ENCODE measurements around the gene CACNG5.
"Not testable (repeated sequence)": the region's sequence is repeated elsewhere in the genome, so short reads cannot be mapped to it uniquely, and the experiment has no call there.

The CACNG5 gene

DNA sequence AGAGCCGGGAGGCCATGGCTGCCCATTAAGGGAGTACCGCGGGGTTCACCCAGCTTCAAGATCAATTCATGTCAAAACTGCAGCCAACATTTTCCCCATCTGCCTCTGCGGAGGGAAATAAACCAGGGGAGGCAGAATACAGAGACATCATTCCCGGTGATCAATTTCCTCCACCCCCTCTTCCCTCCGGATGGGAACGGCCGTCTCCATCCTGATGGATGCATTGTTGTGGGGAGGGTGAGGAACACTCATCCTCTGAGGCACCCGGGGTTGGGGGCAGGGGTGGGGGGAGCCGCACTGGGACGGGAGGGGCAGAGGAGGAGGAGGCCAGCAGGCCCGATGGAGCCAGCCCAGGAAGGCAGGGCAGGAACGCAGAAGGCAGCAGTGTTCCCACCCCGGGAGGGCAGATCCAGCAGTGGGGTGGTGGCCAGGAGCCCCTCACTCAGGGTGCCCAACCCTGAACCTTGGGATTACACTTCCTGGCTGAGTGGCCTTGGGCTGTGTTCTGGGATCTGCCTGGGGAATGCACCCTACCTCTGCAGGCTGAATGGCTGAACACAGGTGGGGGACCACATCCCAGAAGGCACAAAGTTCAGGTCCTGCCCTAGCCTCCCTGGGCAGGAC, 14.2 kb downstream of the CACNG5 start:
- no peak for DNase-seq (ENCODE audit: low spot score)

DNA sequence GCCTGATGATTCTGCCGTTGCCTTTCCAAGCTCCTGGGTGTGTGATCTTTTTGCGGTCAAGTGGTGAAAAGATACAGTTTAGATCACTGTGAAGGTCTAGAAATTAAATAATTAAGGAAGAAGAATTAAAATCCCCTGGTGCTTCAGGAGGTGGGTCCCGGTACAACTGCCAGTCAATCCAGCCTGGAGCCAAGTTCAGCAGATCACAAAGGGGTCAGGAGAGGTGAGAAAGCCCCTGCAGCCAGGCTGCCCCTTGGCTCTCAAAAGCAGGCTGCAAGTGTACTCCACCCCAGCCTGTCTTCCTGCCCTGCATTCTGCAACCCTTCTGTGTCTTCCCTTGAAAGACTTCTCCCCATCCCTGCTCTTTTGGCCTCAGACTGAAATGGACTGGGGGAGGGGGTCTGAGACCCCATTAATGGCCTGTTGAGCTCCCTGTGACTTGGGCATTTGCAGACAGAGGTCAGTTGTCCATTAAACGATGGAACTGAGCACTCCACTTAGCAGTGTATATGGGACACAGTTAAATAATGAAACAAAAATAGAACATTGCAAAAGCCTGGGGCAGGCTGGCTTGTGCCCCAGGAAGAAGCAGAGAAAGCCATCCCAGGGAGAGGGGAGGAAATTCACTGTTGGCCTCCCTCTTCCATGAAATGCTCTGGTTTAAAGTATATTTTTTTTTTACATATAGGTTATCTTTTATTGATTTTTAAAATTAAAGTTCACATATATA, 15.1 kb downstream of the CACNG5 start:
- DNase-seq (ENCODE audit: low spot score) = no peak

DNA sequence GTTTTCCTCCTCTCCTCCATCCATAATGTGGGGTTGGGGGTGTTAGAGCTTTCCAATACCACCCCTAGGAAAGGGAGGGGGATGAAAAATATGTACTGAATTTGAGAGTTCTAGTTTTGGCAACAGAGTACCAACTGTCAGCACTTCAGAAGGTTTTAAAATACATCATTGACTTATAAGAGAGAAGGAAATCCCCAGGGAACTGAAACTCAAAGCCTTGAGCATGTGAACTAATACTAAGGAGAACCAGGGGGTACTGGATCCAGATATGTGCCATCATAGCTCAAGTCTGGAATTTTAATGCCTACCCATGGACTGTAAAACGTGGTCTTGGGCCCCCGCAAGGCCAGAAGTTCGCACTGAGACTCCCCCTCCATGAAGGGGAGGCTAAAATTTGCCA, 15.8 kb downstream of the CACNG5 start:
- no peak for DNase-seq (ENCODE audit: low spot score)

DNA sequence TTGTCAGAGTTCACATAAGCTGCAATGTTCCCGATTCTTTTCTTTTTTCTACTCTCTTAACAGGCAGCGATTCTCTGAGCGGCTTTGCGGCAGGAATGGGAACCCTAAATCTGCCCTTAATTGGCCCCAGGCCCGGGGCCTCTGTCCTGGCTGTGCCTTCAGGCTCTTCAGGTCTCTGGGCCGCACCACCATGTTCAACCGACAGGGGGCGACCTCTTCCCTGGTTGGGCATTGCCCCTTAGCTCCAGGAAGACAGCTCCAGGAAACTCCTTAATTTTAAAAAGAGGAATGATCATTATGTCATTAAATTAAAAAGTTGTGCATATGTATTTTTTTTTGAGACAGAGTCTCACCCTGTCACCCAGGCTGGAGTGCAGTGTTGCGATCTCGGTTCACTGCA, 20.3 kb downstream of the CACNG5 start:
- peak; percentile 26 for DNase-seq (ENCODE audit: low spot score)

DNA sequence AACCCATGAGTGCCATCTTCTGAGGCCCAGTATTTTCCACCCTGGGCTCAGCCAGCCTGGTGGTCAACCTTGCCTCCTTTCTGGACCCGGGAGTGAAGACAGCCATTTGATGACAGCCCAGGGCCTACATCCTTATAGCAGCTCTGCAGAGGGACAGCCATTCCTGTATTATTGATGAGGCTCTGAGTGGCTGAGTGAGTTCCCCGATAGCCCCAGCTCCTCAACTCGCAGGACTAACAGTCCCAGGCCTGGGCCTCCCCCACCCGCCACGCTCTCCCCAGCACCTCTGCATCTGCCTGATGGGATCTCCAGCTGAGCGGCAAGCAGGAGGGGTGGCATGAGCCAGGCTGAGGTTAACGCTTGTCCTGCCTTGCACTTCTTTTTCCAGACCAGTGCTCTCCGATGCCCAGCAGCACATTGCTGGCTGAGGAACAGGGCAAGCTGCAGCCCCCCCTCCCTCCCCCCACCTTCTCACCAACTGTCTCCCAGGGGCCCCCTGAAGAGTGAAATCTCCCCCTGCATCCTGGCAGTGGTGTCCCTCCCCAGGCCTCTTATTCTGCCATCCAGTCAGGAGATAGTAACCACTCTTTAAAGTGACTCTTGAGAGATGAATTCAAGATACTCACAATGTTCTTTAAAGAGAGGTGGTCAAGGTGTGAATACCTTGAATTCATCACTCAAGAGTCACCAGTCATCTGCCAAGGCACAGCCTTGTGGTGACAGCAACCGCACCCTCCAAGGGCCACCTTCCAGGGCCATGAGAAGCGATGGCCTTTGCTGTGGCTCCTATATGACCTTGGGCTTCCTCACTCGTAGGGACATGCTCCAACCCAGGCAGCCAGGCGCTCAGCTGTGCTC, 23.5 kb downstream of the CACNG5 start:
- DNase-seq (ENCODE audit: low spot score) = no peak

DNA sequence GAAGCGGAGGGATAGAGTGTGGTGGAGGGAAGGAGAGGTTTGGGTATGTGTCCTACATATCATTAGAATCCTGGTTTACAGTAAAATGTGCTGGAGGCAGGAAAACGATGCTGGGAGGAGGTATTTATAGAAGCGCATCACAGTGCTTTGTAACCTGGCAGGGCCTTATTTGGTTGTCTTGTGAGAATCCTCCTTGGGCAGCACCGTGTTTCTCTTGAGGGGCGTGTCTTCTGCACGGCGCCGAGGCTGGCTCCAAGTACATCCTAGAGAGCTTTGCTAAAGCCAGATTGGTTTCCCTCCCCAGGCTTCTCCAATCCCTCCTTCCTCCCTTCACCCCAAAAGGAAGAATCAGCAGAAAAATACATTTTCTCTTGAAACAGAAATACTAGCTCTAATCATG, 24.4 kb downstream of the CACNG5 start:
- DNase-seq (ENCODE audit: low spot score) = no peak

DNA sequence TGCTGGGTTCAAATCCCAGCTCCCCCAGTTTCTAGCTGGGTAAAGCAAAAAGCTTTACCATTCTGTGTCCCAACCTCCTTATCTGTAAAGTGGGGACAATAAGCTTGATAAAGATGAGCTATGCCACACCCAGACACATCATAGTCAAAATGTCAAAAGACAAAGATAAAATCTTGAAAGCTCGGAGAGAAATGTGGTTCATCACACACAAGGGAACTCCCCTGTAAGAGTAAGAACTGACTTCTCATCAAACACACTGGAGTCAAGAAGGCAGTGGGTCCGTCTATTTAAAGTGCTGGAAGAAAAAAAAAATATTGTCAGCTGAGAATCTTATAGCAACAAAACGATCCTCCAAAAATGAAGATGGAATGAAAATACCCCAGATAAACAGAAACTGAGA, 25.3 kb downstream of the CACNG5 start:
- DNase-seq (ENCODE audit: low spot score) = no peak

DNA sequence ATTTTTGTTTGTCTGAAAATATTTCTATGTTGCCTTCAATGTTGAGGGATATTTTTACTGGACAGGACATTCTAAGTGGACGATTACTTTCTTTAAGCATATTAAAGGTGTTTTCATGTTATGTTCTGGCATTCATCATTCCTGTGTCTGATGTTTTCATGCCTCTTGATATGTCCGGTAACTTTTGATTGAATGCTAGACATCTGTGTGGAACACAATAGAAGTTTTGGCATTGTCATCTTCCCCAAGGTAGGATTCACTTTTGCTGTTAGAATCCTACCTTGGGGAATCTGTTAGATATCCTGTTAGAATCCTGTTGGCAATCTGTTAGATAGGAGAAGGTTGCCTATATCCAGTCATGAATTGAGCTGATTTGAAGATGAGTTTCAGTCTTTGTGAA, 28.9 kb downstream of the CACNG5 start:
- DNase-seq (ENCODE audit: low spot score) = no peak

DNA sequence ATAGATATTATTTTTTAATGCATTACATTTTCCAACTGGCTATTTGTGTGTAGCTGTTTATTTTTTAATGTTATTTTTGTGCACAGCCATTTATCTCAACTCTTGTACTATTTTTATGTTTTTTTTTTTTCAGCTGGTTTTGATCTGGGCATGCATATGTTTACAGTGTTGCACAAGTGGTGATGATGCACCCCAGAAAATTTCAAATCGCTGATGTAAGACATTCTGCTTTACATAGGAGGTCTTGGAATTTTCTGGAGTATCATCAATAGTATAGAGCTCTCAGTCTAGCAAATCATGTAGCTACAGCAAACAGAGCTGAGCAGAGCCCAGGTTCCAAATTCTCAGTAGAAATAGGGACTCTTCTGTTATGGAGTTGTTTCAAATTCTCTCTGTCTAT, 30.2 kb downstream of the CACNG5 start:
- DNase-seq (ENCODE audit: low spot score) = no peak

DNA sequence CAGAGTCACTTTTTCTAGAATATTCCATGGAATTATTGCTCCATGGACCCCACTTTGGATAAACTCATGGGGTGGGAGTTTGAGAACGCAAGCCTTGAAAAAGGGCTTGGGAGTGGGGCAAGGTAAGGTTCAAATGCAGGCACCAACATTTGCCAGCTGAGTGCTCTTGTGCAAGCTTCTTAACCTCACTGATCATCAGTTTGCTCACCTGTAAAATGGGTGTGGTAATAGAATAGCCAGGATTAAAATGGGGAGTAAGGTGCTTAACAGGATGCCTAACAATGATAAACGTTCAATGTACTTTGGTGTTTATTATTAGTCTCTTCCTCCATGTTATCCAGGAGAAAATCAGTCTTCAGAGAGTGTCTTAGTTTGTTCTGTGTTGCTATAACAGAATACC, 39.0 kb downstream of the CACNG5 start:
- DNase-seq (ENCODE audit: low spot score) = no peak

DNA sequence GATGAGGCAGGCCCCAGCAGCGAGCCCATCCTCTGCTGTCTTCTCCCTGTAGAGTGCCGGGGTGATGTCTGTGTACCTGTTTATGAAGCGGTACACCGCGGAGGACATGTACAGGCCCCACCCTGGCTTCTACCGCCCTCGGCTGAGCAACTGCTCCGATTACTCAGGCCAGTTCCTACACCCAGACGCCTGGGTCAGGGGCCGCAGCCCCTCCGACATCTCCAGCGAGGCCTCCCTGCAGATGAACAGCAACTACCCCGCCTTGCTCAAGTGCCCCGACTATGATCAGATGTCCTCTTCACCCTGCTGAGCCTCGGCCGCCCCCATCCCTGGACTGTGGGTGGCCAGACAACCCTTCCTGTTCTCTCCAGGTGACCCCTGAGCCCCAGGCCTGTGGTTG, 50.0 kb downstream of the CACNG5 start:
- DNase-seq (ENCODE audit: low spot score) = no peak

DNA sequence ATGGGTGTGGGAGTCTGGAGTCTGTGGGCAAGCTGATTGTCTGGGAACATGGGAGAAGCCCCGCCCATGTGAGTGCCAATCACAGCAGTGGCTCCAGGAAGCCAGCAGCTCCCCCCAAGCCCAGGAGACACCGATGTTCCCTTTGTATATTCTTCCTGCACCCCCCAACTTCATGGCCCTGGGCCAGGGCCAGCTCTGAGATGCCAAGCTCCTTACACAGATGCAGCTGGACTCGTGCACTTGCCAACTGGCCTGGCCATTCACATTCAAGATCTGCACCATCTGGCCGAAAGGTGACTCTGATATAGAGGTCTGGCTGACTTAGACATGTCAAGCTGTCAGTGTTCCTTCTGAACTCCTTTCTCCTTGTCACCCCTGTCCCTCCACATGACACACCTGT, 50.5 kb downstream of the CACNG5 start:
- DNase-seq (ENCODE audit: low spot score) = no peak

DNA sequence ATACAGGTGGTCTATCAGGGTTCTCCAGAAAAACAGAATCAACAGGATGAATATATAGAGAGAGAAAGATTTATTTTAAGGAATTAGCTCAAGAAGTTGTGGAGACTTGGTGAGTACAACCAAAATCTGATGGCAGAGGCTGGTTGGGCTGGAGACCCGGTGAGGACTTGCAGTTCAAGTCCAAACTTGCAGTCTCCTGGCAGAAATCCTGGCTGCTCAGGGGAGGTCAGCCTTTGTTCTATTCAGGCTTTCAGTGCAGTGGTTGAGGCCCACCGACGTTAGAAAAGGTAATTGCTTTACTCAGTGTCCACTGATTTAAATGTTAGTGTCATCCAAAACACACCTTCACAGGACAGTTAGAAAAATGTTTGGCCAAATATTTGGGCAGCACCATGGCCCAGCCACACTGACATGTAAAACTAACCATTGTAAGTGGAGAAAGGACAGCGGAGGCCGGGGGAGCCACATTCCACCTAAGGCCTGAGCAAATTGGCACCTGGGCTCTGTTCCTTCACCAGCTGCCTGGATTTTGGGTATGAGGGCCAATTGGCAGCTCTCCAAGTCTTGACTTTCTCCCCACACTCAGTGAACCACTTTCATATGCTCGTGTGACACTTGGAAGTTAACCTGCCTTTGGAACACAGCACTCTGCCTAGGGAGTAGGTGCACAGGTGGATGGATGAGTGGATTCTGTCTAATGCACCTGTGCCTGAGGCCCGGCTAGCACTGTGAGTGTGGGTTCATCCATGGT, 54.7 kb downstream of the CACNG5 start:
- DNase-seq (ENCODE audit: low spot score) = no peak

DNA sequence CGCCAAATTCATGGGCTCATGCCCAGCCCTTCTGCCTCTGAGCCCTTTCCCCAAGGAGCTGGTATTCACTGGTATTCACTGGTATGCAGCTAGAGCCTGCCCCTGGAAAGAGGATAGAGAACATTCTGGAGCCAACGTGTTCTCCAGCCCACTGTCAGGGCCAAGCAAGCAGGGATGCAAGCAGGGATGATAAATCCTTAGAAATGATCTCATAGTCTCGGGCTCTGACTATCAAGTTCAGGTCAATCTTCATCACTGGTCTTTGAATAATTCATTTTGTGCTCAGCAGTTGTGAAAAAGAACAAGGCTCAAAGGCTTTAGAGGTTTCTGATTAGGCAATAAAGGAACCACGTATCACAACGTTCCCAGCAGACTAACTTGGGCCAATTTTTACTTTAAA, 57.3 kb downstream of the CACNG5 start:
- no peak for DNase-seq (ENCODE audit: low spot score)

DNA sequence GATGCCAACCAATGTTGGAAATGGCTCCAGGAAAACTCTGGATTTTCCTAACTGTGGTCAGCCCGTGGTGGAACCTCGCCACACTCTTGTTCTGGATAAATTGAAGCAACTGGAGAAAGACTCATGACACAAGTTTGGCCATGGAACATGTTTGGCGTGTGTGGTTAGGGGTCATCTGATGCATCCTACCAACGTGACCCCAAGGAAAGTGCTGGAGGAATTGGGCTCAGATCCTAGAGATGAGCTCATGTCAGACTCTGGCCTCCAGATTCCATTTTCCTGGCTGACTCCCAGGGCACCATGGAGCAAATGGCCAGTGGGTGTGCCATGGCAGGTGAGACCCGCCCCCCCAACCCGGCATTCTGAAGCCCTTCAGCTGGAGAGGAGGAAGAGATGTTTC, 58.5 kb downstream of the CACNG5 start:
- DNase-seq (ENCODE audit: low spot score) = no peak

DNA sequence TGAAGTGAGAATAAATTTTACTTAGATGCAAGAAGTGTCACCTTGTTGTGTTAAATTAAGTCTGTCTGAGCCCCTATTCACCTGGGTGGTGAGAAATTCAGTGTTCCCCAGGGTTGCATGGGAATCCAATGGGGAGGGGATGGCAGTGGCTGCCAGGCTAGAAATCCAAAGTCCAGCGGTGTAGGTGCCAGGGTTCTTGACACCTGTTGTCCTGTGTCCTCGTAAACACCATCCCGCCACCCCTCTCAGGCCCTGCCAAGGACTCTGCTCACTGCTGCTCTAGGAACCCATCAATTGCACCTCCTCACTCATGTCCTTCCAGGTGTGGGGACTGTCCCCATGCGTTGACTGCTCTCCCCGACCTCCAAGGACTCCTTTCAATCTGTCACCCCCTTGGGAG, 58.9 kb downstream of the CACNG5 start:
- DNase-seq (ENCODE audit: low spot score) = no peak

DNA sequence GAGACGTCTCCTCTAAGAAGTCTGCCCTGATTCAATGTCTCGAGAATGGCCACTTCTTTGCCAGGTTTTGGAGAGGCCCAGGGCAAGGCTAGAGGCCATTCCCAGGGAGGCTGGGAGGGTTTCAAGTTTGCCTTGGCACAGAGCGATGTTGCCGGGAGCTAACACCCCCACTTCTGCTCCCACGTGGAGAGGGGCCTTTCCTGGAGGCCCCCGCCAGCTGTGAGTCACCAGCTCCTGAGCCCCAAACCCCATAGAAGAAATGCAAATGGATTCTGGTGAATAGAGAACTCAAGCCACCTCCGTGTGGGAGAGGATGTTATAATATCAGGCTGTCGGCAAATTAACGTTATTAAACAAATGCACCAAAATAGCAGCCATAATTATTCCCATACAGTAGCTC, 62.2 kb downstream of the CACNG5 start:
- no peak for DNase-seq (ENCODE audit: low spot score)

DNA sequence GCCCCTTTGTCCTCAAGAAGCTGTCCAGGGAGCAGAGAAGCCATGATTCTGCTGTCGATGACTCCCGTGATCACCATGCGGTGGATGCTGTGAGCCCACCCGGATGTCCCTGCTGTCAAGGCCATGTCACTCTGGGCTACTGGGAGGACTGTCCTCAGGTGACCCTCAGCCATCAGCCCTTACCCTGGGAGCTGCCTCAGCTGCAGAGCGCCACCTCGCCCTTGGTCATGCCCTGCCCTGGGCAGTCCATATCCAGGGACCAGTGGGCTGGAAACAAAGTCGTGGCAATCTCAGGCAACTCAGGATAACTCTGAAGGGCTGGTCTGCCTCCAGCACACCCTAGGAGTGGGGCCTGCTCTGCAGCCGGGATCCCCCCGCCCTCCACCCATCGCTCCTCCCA, 63.6 kb downstream of the CACNG5 start:
- no peak for DNase-seq (ENCODE audit: low spot score)

DNA sequence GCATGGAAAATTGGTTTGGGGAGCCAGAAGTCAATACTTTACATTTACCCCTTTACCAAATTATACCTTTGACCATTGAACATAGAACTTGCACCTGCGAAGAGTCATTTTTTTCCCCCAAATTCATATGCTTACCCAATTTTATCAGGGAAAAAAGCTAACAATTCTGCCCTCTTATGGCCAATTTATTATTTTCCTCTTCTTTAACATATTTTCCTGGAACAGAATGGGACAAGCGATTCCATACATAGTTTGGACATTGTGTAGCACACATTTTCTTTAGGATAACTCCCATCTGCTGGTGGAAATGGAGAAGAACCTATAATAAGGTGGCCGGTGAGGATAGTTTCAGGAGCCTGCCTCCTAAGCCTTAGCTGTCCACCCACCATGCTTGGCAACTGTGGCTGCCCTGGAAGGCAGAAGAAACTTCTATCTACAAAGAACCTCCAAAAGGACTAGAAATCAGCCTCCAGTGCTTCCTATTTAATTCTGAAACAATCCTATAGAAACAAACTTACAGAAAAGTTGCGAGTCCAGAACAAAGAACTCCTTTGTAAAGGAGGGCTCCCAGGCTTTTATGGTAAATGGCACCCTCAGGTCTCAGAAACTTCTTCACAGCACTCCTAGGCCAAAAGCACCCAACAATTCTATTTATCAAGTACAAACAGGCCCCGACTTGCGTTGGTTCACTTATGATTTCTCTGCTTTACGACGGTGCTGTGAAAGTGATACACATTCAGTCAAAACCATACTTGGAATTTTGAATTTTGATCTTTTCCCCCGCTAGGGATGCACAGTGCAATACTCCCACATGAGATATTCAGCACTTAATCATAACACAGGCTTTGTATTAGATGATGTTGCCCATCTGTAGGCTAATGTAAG, 65.5 kb downstream of the CACNG5 start:
- DNase-seq (ENCODE audit: low spot score) = no peak

DNA sequence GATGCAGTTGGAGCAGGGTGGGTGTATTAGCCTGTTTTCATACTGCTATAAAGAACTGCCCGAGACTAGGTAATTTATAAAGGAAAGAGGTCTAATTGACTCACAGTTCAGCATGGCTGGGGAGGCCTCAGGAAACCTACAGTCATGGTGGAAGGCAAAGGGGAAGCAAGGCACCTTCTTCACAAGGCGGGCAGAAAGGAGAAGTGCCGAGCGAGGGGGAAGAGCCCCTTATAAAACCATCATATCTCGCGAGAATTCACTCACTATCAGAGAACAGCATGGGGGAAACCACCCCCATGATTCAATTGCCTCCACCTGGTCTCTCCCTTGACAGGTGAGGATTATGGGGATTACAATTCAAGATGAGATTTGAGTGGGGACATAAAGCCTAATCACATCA, 68.4 kb downstream of the CACNG5 start:
- not testable (repeated sequence) for DNase-seq (ENCODE audit: low spot score)

DNA sequence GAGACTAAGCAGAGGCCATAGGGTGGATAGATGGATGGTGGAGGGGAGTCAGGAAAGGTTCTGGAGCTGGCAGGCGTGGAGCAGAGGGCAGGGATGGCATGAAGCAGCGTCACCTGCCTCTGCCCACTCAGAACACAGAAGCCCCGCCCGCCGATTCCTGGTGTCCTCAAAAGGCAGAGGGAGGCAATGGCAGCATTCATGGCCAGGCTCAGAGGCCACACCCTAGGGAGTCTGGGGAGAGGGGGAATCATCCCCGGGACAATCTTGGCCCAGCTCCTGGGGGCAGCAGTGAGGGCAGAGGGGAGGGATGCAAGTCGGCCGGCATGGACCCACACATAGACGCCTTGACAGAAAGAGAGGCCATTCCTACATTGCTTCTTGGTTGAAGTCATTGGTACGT, 68.9 kb downstream of the CACNG5 start:
- no peak for DNase-seq (ENCODE audit: low spot score)
